Measurements from ENCODE around the gene NBPF11.
"Not testable (repeated sequence)": the region's sequence is repeated elsewhere in the genome, so short reads cannot be mapped to it uniquely, and the experiment has no call there.

DNA sequence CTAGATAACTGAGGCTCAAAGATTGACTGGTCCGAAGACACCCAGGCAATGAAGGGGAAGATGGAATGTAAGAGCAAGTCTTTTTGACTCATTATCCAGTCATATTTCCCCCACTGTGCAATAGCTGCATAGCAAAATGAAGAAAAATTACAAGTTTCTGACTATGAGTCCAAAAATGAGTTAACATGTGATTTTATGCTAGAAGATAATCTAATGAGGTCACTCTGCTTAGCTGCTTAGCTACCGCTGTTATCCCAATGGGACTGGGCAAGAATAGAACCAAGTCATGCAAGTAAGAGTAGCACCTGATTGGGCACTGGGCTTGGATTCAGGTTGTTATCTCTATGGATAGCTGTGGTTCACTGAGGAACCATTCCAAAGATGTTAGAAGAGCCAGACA is 43.0 kb upstream of the NBPF11 start:
- TF ChIP-seq, protein P1, sequence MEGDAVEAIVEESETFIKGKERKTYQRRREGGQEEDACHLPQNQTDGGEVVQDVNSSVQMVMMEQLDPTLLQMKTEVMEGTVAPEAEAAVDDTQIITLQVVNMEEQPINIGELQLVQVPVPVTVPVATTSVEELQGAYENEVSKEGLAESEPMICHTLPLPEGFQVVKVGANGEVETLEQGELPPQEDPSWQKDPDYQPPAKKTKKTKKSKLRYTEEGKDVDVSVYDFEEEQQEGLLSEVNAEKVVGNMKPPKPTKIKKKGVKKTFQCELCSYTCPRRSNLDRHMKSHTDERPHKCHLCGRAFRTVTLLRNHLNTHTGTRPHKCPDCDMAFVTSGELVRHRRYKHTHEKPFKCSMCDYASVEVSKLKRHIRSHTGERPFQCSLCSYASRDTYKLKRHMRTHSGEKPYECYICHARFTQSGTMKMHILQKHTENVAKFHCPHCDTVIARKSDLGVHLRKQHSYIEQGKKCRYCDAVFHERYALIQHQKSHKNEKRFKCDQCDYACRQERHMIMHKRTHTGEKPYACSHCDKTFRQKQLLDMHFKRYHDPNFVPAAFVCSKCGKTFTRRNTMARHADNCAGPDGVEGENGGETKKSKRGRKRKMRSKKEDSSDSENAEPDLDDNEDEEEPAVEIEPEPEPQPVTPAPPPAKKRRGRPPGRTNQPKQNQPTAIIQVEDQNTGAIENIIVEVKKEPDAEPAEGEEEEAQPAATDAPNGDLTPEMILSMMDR (IDR thresholded peaks at IDR 0.05) = not testable (repeated sequence)
- not testable (repeated sequence) for TF ChIP-seq POLR2A (IDR thresholded peaks at IDR 0.05); EP300 (IDR thresholded peaks at IDR 0.05; ENCODE audit: low read depth)

Data from transverse colon (tissue), 3 donors.